GM23338 (cell line): ENCODE measurements around the gene TOPAZ1. TPM values are rescaled to one million over a fixed set of nuclear protein-coding genes. Genes with fewer than 3 reads are reported as not detected.

Experiments used
- ATAC-seq: fragments of 200-7000 bp; cut with Tn5 transposase; 3 replicates; pipeline ENCODE4 v1.9.1; 2020
- DNase-seq: peaks from one replicate; pipeline ENCODE4 v3.0.0-alpha.2; 2015; ENCODE audit warnings: low spot score
- H2AFZ ChIP-seq: fragments of 200-600 bp; sonication (generic); 2 replicates; pipeline ENCODE4 v1.8.0; 2016; ENCODE audit warnings: antibody characterized with exemption, mild to moderate bottlenecking, moderate library complexity
- H3F3A ChIP-seq: fragments of 200-600 bp; sonication (generic); replicated peaks from 2 replicates; pipeline ENCODE4 v1.8.0; 2017; ENCODE audit warnings: antibody characterized with exemption, mixed run types, low read depth
- H3K27ac ChIP-seq: fragments of 200-600 bp; sonication (generic); 2 replicates; pipeline ENCODE4 v1.6.1; 2016; ENCODE audit warnings: low read depth
- H3K27me3 ChIP-seq: fragments of 200-600 bp; sonication (generic); 2 replicates; pipeline ENCODE4 v1.8.0; 2016; ENCODE audit warnings: mild to moderate bottlenecking, mixed run types, moderate library complexity; ENCODE audit not compliant: insufficient read depth
- H3K36me3 ChIP-seq: fragments of 200-600 bp; sonication (generic); 2 replicates; pipeline ENCODE4 v1.8.0; 2016; ENCODE audit warnings: mild to moderate bottlenecking; ENCODE audit not compliant: insufficient read depth
- H3K4me1 ChIP-seq: fragments of 200-600 bp; sonication (generic); 2 replicates; pipeline ENCODE4 v1.8.0; 2016; ENCODE audit warnings: mild to moderate bottlenecking, moderate library complexity; ENCODE audit not compliant: insufficient read depth
- H3K4me2 ChIP-seq: fragments of 200-600 bp; sonication (generic); 2 replicates; pipeline ENCODE4 v1.7.1; 2017; ENCODE audit warnings: mixed run types
- H3K4me3 ChIP-seq: fragments of 200-600 bp; sonication (generic); 2 replicates; pipeline ENCODE4 v1.6.1; 2016; ENCODE audit warnings: mixed run types
- H3K79me2 ChIP-seq: fragments of 200-600 bp; sonication (generic); replicated peaks from 2 replicates; pipeline ENCODE4 v1.8.0; 2017; ENCODE audit warnings: mild to moderate bottlenecking; ENCODE audit not compliant: insufficient read depth
- H3K9me2 ChIP-seq: fragments of 200-600 bp; sonication (generic); 2 replicates; pipeline ENCODE4 v1.8.0; 2017; ENCODE audit not compliant: insufficient read depth
- H4K20me1 ChIP-seq: fragments of 200-600 bp; sonication (generic); replicated peaks from 2 replicates; pipeline ENCODE4 v1.8.0; 2017; ENCODE audit warnings: mild to moderate bottlenecking; ENCODE audit not compliant: insufficient read depth
- H3K27ac Mint-ChIP-seq: 2 replicates; pipeline ENCODE4 v1.8.0; 2020; ENCODE audit warnings: inconsistent platforms, mild to moderate bottlenecking, moderate library complexity, mixed read lengths
- H3K27me3 Mint-ChIP-seq: 3 replicates; pipeline ENCODE4 v1.8.0; 2022; ENCODE audit warnings: low read depth, mild to moderate bottlenecking, moderate library complexity, mixed read lengths, inconsistent platforms; ENCODE audit not compliant: insufficient read depth, poor library complexity
- H3K36me3 Mint-ChIP-seq: 3 replicates; pipeline ENCODE4 v1.8.0; 2021; ENCODE audit warnings: low read depth, mild to moderate bottlenecking, inconsistent platforms, moderate library complexity, mixed read lengths
- H3K4me1 Mint-ChIP-seq: 3 replicates; pipeline ENCODE4 v1.8.0; 2020; ENCODE audit warnings: mild to moderate bottlenecking, inconsistent platforms, mixed read lengths
- H3K4me3 Mint-ChIP-seq: 3 replicates; pipeline ENCODE4 v1.8.0; 2021; ENCODE audit warnings: moderate library complexity, mild to moderate bottlenecking, inconsistent platforms, mixed read lengths
- H3K9me3 Mint-ChIP-seq: 3 replicates; pipeline ENCODE4 v1.8.0; 2020; ENCODE audit warnings: moderate library complexity, mild to moderate bottlenecking, inconsistent platforms, mixed read lengths
- CREB1 ChIP-seq: fragments of 250-450 bp; sonication (Bioruptor Pico); IDR thresholded peaks from 2 replicates; pipeline ENCODE4 v1.5.0; 2020; ENCODE audit warnings: low read depth, mild to moderate bottlenecking, moderate library complexity
- NANOG ChIP-seq: IDR thresholded peaks from 2 replicates; pipeline ENCODE4 v1.6.1; 2016; ENCODE audit warnings: antibody characterized with exemption, borderline replicate concordance
- POLR2AphosphoS5 ChIP-seq: IDR thresholded peaks from 2 replicates; pipeline ENCODE4 v1.6.1; 2016; ENCODE audit warnings: antibody characterized with exemption, low read depth
- STAT1 ChIP-seq: IDR thresholded peaks from one replicate; pipeline ENCODE4 v1.6.1; 2016; ENCODE audit warnings: antibody characterized with exemption; ENCODE audit not compliant: unreplicated experiment
- ZNF114 ChIP-seq: fragments of 250-450 bp; sonication (Bioruptor Pico); IDR thresholded peaks from 2 replicates; pipeline ENCODE4 v1.5.0; 2020; ENCODE audit warnings: mild to moderate bottlenecking, moderate library complexity
- ZNF331 ChIP-seq: fragments of 250-450 bp; sonication (Bioruptor Pico); IDR thresholded peaks from 2 replicates; pipeline ENCODE4 v1.5.0; 2020; ENCODE audit warnings: low read depth, mild to moderate bottlenecking, moderate library complexity
- polyA plus RNA-seq: library from polyadenylated mRNA; unstranded; fragments of >200 nt; fragmentation: Nextera tagmentation; extraction: Ambion mirVana; gene quantifications from 2 replicates; pipeline ENCODE4 v1.2.1, GENCODE V29; 2016
- total RNA-seq: library from RNA; depleted of rRNA; stranded (reverse); fragments of >200 nt; shearing (Covaris generic); gene quantifications from 2 replicates; pipeline ENCODE4 v1.2.3, GENCODE V29; 2014
- TF ChIP-seq, protein P1 (sequence below): fragments of 250-450 bp; sonication (Bioruptor Pico); IDR thresholded peaks from 2 replicates; pipeline ENCODE4 v1.5.0; 2020; ENCODE audit warnings: mild to moderate bottlenecking, moderate library complexity
- TF ChIP-seq, protein P2 (sequence below): IDR thresholded peaks from one replicate; pipeline ENCODE4 v1.6.1; 2018; ENCODE audit warnings: antibody characterized with exemption; ENCODE audit not compliant: unreplicated experiment
- TF ChIP-seq, protein P3 (sequence below), 2 experiments: fragments of 200-600 bp in 1 of 2; sonication (generic) in 1 of 2; conservative IDR thresholded peaks; 2 replicates each; pipeline versions ENCODE4 v1.5.1 to v1.6.1; 2016 to 2017; ENCODE audit warnings: antibody characterized with exemption in 2 of 2, low read depth in 2 of 2, mild to moderate bottlenecking in 2 of 2, moderate library complexity in 1 of 2

Gene TOPAZ1
- total and polyA plus RNA-seq, 2 experiments from 2014 or later, result not detected

DNA sequence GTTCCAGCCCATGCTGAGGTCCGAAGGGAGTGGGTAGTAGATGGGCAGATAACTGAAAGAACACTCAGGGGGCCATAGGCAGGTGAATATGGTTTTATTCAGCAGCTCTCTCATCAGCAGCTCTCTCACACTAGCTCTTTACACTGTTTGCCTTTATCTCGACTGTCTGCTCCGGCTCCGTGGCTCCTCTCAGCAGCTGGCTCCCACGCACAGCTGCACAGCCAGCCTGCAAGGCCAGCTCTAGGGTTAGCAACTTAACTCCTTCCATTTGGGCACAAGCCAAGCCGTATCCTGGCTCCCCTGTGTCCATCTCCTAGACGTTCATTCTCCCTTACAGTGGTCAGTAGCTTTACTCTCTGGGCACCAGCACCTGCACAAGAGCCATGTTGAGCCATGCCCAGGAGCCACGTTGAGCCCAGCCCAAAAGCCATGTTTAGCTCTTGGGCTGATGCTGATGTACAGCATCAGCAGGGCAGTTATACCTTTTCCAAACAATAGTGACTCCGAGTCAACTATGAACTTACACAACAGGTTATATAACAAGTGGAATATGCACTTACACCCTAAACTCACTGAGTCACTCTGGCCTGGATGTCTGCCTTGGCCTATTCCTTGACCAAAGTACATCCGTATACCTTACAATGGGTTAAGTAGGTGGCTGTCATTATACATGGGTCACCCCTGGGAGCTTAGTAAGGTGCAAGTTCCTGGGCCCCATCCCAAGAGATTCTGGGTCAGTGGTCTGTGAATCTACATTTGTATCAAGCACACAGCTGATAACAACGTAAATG is 34.6 kb upstream of the TOPAZ1 start:
- ATAC-seq (no peak), DNase-seq (no peak)
- H3K4me2 ChIP-seq, result no peak overlapping the region
- TF ChIP-seq ZNF331 (no peak), ZNF114 (CRISPR knock-in tag) (no peak), NANOG (no peak), STAT1 (no peak), POLR2AphosphoS5 (no peak), CREB1 (CRISPR knock-in tag) (no peak)
- TF ChIP-seq, protein P1, sequence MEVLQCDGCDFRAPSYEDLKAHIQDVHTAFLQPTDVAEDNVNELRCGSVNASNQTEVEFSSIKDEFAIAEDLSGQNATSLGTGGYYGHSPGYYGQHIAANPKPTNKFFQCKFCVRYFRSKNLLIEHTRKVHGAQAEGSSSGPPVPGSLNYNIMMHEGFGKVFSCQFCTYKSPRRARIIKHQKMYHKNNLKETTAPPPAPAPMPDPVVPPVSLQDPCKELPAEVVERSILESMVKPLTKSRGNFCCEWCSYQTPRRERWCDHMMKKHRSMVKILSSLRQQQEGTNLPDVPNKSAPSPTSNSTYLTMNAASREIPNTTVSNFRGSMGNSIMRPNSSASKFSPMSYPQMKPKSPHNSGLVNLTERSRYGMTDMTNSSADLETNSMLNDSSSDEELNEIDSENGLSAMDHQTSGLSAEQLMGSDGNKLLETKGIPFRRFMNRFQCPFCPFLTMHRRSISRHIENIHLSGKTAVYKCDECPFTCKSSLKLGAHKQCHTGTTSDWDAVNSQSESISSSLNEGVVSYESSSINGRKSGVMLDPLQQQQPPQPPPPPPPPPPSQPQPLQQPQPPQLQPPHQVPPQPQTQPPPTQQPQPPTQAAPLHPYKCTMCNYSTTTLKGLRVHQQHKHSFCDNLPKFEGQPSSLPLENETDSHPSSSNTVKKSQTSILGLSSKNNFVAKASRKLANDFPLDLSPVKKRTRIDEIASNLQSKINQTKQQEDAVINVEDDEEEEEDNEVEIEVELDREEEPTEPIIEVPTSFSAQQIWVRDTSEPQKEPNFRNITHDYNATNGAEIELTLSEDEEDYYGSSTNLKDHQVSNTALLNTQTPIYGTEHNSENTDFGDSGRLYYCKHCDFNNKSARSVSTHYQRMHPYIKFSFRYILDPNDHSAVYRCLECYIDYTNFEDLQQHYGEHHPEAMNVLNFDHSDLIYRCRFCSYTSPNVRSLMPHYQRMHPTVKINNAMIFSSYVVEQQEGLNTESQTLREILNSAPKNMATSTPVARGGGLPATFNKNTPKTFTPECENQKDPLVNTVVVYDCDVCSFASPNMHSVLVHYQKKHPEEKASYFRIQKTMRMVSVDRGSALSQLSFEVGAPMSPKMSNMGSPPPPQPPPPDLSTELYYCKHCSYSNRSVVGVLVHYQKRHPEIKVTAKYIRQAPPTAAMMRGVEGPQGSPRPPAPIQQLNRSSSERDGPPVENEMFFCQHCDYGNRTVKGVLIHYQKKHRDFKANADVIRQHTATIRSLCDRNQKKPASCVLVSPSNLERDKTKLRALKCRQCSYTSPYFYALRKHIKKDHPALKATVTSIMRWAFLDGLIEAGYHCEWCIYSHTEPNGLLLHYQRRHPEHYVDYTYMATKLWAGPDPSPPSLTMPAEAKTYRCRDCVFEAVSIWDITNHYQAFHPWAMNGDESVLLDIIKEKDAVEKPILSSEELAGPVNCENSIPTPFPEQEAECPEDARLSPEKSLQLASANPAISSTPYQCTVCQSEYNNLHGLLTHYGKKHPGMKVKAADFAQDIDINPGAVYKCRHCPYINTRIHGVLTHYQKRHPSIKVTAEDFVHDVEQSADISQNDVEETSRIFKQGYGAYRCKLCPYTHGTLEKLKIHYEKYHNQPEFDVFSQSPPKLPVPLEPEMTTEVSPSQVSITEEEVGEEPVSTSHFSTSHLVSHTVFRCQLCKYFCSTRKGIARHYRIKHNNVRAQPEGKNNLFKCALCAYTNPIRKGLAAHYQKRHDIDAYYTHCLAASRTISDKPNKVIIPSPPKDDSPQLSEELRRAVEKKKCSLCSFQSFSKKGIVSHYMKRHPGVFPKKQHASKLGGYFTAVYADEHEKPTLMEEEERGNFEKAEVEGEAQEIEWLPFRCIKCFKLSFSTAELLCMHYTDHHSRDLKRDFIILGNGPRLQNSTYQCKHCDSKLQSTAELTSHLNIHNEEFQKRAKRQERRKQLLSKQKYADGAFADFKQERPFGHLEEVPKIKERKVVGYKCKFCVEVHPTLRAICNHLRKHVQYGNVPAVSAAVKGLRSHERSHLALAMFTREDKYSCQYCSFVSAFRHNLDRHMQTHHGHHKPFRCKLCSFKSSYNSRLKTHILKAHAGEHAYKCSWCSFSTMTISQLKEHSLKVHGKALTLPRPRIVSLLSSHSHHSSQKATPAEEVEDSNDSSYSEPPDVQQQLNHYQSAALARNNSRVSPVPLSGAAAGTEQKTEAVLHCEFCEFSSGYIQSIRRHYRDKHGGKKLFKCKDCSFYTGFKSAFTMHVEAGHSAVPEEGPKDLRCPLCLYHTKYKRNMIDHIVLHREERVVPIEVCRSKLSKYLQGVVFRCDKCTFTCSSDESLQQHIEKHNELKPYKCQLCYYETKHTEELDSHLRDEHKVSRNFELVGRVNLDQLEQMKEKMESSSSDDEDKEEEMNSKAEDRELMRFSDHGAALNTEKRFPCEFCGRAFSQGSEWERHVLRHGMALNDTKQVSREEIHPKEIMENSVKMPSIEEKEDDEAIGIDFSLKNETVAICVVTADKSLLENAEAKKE (CRISPR knock-in tag), result no peak
- TF ChIP-seq, protein P2, sequence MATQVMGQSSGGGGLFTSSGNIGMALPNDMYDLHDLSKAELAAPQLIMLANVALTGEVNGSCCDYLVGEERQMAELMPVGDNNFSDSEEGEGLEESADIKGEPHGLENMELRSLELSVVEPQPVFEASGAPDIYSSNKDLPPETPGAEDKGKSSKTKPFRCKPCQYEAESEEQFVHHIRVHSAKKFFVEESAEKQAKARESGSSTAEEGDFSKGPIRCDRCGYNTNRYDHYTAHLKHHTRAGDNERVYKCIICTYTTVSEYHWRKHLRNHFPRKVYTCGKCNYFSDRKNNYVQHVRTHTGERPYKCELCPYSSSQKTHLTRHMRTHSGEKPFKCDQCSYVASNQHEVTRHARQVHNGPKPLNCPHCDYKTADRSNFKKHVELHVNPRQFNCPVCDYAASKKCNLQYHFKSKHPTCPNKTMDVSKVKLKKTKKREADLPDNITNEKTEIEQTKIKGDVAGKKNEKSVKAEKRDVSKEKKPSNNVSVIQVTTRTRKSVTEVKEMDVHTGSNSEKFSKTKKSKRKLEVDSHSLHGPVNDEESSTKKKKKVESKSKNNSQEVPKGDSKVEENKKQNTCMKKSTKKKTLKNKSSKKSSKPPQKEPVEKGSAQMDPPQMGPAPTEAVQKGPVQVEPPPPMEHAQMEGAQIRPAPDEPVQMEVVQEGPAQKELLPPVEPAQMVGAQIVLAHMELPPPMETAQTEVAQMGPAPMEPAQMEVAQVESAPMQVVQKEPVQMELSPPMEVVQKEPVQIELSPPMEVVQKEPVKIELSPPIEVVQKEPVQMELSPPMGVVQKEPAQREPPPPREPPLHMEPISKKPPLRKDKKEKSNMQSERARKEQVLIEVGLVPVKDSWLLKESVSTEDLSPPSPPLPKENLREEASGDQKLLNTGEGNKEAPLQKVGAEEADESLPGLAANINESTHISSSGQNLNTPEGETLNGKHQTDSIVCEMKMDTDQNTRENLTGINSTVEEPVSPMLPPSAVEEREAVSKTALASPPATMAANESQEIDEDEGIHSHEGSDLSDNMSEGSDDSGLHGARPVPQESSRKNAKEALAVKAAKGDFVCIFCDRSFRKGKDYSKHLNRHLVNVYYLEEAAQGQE, result no peak
- TF ChIP-seq, protein P3, sequence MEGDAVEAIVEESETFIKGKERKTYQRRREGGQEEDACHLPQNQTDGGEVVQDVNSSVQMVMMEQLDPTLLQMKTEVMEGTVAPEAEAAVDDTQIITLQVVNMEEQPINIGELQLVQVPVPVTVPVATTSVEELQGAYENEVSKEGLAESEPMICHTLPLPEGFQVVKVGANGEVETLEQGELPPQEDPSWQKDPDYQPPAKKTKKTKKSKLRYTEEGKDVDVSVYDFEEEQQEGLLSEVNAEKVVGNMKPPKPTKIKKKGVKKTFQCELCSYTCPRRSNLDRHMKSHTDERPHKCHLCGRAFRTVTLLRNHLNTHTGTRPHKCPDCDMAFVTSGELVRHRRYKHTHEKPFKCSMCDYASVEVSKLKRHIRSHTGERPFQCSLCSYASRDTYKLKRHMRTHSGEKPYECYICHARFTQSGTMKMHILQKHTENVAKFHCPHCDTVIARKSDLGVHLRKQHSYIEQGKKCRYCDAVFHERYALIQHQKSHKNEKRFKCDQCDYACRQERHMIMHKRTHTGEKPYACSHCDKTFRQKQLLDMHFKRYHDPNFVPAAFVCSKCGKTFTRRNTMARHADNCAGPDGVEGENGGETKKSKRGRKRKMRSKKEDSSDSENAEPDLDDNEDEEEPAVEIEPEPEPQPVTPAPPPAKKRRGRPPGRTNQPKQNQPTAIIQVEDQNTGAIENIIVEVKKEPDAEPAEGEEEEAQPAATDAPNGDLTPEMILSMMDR (conservative IDR thresholded peaks at IDR 0.05; ENCODE audit: low read depth in 2 of 2), result no peak
- no peaks in the 10 kb centered on the region for H3K4me1 Mint-ChIP-seq
- no peaks in the 10 kb centered on the region for H4K20me1 ChIP-seq
- H3K4me3 ChIP-seq, result no peak overlapping the region
- no peak overlapping the region for H3K27ac ChIP-seq
- no peaks in the 10 kb centered on the region for H3K36me3 Mint-ChIP-seq
- H3K79me2 ChIP-seq, result no peaks in the 10 kb centered on the region
- H3K27ac Mint-ChIP-seq, result no peak overlapping the region
- H3K4me1 ChIP-seq, result no peaks in the 10 kb centered on the region
- H3K4me3 Mint-ChIP-seq, result no peak overlapping the region
- H3K36me3 ChIP-seq, result no peaks in the 10 kb centered on the region
- H3K27me3 ChIP-seq, result no peaks in the 10 kb centered on the region
- no peaks in the 10 kb centered on the region for H3K27me3 Mint-ChIP-seq
- no peak overlapping the region for H2AFZ ChIP-seq
- peaks cover 3% of the 10 kb centered on the region; the same call in 1 of the 2 replicates for H3K9me2 ChIP-seq
- H3F3A ChIP-seq, result no peaks in the 10 kb centered on the region
- no peaks in the 10 kb centered on the region for H3K9me3 Mint-ChIP-seq
